DMS153 (cell line): ENCODE data around the gene CDIPT.
"Not testable (repeated sequence)": the region's sequence is repeated elsewhere in the genome, so short reads cannot be mapped to it uniquely, and the experiment has no call there.

Source experiments
- DNase-seq: peaks from one replicate; lab custom pipeline; 2025; lab: John Stamatoyannopoulos, UW

CDIPT gene

DNA sequence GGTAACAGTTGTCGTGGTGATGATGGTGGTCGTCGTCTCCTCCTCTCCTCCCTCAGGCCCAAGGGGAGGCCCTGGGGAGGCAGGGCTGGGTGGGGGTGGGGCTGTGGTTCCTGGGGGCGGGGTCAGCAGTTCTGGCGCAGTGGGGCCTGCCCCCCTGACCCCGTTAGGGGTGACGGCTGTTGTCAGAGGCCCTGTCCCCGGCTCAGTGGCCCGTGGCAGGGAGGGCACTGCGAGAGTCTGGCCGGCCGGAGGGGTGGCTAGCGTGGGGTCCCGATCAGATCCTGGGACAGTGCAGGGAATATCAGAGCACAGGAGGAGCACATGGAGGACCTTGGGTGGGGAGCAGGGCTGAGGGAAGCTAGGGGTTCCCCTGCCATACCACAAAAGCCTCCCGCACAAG lies 33.8 kb upstream of the CDIPT start:
- DNase-seq, result no peak

DNA sequence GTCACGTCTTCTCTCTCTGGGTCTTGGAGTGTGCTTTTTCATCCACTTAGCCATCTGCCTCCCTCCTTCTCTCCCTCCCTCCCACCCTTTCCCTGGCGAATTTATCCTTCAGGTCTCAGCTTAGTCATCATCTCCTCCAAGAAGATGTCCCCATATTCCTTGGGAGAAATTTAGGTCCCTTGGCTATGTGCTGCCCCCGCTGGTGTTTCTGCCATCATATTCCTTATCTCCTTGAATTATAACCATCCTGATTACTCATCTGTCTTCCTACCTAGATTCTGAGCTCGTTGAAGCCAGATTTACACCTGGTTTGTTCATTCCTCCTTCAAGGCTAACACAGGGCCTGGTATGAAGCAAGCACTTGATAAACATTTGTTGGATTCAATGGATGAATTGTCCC lies 31.3 kb upstream of the CDIPT start:
- no peak for DNase-seq

DNA sequence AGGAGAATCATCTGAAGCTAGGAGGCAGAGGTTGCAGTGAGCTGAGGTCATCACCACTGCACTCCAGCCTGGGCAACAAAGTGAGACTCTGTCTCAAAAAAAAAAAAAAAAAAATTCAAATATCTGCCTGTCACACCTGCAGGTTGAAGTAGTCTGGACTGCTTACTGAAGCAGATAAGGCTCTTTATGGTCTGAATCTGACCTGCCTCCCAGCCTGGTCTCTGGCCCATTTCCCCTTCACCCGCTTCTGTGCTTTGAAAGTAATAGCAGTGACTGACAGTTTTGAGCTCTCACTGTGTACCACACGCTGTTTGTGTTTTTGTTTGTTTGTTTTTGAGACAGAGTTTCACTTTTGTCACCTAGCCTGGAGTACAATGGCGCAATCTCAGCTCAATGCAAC lies 30.5 kb upstream of the CDIPT start:
- DNase-seq, result no peak

DNA sequence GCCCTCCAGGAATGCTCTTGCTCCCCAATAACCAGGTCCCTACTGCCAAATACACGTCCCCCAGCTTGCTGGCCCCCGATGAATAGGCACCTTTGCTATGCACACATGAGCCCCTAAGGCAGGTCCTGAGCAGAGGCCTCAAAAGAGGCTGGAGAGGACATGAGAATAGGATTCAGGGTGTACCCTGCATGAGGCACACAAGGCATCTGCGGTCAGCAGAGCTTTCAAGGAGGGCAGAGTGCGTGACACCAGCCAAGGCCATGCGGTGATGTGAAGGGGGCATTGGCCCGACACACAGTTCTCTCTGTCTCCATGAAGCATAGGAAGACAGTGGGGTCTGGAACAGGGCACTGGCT lies 29.4 kb upstream of the CDIPT start:
- no peak for DNase-seq

DNA sequence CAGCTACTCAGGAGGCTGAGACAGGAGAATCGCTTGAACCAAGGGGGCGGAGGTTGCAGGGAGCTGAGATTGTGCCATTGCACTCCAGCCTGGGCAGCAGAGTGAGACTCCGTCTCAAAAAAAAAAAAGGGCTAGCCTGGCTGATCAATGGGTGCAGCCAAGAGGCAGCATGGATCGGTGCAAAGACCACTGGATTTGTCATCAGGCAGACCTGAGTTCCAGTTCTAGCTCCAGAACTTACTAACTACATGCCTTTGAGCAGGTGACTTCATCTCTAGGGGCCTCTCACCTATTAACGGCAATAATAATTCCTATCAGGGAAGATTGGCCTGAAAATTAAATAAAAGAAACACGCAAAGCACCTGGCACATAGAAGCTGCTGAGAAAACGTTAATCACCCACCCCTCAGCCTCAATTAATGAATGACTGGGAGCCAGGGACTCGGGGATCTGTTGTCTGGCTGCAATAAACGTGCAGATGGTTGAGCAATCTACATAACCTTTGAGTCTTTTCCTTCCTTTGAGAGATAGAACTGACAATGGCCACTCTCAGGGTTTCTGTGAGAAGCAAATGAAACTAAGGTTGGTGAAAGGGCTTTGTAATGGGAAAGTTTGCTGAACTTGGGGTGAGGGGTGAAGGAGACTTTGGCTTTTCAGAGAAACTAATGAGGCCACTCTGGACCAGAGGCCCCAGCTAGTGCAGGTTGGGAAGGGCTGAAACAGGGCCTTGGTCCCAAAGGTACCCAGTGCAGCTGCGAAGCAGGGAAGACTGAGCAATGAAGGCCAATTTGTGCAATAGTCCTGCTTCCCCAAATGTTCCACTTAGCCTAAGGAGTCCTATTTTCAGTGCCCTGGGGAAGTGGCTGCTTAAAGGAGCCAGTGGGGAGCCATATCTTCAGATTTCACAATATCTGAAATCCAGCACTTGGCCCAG lies 28.8 kb upstream of the CDIPT start:
- no peak for DNase-seq

DNA sequence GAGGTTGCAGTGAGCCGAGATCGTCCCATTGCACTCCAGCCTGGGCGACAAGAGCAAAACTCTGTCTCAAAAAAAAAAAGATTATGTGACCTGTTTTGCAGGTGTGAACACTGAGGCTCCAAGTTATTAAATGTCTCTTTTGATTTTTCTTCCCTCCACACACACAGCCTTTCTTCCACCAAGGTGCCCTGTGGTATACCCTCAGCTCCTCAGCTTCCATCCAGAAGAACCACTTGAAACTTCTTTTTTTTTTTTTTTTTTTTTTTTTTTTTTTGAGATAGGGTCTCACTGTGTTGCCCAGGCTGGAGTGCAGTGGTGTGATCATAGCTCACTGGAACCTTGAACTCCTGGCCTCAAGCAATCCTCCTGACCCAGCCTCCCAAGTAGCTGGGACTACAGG lies 26.3 kb upstream of the CDIPT start:
- not testable (repeated sequence) for DNase-seq

DNA sequence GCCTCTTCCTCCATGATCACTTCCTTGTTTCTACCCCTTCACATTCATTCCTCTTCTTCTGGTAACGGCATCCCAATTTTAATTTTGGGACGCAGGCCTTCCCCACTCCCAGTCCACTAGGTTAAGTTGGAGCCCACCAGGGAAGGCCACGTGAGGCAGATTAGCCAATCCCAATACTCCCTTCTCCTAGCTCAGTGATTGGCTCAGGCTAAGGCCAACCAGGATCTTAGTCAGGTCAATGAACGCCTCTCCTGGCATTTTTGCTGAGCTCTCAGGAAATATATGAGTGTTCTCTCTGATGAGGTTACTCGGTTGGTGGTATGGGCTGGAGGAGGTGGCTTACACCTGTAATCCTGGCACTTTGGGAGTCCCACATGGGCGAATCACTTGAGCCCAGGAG lies 21.0 kb upstream of the CDIPT start:
- DNase-seq, result no peak

DNA sequence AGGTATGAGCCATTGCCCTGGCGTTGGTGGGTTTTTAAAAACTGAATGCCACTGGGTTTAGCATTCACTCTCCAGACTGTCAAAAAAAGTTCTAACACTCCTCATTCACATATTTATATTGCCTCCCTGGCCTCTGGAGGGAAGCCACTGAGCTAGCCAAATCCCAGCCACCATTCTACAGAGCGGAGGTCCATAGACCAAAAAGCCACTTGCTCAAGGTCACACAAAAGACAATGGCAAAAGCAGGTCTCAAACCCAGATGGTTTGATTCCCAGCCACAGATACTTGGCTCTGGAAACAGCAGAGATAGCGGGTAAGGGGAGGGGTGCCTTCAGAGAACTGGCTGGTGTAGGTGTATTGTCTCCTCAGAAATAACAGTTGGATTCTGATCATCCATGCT lies 18.0 kb upstream of the CDIPT start:
- no peak for DNase-seq

DNA sequence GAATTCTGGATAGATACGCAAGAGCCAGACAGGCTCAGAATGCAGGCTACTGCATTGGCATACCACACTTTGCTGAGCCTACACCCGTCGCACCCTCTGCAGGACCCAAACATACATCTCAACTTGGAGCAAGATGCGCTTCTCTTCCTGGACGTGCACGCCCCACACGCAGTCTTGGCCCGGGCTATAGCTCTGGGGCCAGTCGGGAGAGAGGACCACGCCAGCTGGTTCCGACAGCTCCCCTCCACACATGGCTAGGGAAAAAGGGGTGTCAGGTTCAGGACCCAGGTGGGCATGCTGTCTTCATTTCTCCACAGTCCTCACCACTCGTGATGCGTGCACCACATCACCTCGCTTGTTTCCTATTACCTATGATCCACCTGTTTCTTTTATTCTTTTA lies 15.1 kb upstream of the CDIPT start:
- DNase-seq, result no peak

DNA sequence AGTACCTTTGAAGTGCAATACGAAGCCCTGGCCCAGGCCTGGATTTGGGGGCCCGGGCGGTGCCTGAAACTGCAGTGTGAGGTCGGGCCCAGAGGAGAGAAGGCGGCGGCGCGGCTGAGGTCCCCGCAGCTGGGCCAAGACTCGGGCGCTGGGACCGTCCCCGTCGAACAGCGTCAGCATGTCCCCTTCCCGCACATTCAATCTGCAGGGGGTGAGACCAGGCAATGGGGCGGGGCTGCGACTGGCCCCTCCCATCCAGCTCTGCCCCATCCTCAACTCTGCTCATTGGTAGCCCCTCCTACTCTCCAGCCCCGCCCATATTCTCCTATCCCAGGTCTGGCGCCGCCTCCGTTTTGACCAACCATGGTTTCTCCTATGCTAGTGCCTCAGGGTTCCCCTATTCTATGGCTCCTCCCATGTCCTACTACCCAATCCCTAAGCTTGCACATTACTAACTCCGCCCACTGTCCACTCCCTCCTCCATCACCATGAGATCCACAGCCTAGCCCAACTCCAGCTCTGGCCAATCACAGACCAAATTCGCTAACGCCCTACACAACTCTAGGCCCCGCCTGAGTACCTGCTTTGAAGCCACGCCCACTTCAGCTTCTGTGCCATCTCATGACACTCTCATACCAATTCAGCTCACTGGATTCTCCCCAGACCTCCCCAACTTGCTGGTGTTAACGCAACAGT lies 14.4 kb upstream of the CDIPT start:
- DNase-seq, result no peak

DNA sequence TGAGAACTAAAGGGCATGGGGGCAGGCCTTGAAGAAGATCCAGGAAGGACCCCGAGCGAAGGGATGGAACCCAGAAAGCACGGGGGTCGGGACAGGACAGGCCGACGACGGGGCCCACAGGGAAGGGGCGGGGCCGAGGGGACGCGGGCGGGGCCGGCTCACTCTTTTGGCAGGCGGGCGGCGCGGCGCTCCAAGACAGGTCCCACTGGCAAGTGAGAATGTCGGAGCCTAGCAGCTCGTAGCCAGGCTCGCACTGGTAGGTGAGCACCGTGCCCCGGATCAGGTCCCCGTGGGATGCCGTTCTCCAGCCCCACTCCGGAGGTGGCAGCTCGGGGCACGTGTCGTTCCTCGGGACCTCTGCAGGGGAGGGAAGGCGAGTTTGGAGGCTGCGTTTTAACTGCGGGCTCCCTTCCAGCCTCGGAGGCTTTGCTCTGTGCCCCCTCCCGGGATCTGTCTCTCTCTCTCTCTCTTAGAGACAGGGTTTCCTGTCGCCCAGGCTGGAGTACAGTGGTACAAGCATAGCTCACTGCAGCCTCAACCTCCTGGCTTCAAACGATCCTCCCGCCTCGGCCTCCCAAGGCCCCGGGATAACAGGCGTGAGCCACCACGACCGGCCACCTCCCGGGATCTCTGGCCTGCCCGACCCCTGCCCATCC lies 13.7 kb upstream of the CDIPT start:
- DNase-seq, result no peak

DNA sequence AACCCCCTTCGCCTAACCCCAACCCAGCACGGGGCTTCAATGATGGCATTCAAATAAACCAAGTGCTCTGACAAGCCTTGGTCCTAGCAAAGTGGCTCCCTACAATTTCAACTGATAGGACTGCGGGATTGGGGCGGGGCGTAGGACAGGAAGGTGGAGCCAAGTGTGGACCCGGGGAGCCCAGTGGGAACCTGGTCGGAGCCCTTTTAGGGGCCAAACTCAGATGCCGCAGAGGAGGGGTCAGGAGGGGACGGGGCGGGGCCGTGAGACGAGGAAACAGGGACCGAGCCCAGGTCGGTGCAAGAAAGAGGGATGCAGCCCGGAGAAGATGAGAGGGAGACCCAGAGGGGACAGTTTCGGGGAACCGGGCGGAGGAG lies 13.2 kb upstream of the CDIPT start:
- DNase-seq, result no peak

DNA sequence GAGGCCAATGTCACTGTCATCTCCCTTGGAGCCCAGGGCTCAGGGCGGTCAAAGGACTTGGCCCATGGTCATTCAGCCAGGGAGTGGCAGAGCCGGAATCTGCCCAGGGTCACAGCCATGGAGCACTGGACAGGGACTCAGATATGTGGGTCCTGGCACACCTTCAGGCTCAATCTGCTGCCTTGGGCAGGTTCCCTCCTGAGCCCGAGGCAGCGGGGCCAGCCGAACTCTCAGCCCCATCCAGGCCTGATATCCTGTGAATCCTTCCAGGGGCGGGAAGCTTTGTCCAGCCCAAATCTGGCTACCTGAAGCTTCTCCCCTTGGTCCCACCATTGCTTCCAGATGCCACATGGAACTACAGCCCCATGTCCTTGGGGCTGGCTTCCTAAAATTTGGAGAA lies 12.2 kb upstream of the CDIPT start:
- no peak for DNase-seq

DNA sequence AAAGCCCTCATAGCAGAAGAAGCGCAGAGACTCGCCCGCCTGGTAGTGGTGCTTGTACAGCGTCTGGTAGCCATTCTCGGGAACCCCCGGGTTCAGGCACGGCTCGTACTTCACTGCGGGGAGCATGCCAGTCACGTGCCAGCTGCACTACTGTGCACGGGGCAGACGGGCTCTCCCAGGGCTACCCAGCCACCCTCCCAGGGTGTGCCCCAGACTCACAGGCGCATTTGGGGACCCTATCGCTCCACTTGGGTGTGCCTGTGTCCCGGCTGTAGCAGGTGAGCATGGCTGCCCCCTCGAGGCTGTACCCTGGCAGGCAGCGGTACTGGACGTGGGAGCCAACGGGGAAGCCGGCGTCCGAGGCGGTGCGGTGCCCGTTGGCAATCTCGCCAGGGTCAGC lies 10.3 kb upstream of the CDIPT start:
- DNase-seq, result no peak

DNA sequence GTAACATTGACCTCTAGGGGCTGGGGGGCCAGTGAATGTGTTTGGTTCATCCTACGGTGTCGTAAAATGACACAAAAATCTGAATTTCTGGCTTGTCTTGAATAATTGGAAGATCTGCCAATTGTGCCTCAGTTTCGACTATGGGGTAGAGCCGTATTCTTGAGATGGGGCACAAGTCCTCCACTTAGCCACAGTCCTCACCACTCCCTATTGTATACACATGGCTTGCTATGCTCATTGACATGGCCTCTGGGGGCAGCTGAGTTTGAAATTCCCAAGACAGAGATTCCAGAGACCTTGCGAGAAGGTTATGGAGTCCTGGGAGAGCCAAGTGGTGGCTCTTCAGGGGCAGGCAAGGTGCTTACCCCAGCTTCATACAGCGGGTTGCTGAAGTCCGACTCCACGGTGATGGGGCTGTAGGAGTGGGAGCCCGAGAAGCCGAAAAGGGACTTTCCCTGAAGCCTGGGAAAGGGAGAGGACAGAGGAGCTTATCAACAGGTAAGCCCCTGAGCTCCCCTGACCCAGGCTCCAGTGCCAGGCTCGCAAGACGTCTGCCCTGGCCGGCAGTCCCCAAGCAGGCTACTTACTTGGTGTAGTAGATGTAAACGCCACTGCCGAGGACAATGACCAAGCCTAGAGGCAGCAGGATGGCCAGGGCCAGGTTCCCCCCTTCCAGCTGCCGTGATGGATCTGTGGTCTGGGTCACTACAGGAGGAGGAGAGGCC lies 9.0 kb upstream of the CDIPT start:
- no peak for DNase-seq

DNA sequence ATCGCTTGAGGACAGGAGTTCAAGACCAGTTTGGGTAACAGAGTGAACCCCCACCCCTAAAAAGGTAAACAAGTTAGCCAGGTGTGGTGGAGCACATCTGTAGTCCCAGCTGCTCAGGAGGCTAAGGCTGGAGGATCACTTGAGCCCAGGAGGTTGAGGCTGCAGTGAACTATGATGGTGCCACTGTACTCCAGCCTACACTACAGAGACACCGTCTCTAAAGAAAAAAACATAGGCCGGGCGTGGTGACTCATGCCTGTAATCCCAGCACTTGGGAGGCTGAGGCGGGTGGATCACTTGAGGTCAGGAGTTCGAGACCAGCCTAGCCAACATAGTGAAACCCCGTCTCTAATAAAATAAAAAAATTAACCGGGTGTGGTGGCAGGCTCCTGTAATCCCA lies 6.0 kb upstream of the CDIPT start:
- DNase-seq, result not testable (repeated sequence)

DNA sequence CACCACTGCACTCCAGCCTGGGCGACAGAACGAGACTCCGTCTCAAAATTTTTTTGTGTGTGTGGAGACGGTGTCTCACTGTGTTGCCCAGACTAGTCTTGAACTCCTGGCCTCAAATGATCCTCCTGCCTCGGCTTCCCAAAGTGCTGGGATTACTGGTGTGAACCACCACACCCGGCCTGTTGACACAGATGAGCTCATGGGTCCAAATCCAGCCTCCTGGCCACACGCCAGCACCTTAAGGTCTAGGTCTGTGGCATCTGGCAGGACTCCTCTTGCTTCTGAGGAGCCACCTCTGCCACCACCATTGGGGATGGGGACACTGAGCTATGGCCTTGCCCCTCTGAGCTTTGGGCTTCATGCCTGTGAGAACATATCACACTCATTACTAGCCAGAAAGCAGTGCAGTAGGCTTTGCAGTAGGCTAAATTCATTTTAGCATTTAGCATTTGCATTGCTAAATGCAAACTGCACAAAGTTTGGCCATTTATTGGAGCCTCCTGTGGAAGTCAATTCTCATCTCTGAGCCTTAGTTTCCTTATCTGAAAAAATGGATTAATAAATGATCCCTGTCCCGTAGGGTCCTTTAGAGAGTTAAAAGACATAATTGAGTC lies 5.5 kb upstream of the CDIPT start:
- DNase-seq, result no peak

DNA sequence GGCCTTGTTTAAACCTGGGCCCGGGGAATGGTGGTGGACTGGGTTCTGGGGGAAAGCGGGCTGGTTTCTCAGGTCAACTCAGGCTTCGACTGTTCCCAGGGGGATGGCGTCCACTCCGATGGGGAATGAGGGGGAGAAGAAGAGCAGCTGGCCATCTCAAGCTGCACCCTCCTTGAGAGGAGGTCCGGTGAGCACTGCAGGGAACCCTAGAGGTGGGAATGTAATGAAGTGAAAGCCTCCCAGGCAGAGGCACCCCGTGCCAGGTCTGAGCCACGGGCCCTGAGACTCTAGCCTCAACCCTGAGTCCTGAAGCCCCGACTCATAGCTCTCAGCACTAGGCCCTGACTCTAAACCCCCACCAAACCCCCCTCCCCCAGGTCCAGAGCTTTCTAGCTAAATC lies 1.2 kb upstream of the CDIPT start:
- DNase-seq, result no peak

DNA sequence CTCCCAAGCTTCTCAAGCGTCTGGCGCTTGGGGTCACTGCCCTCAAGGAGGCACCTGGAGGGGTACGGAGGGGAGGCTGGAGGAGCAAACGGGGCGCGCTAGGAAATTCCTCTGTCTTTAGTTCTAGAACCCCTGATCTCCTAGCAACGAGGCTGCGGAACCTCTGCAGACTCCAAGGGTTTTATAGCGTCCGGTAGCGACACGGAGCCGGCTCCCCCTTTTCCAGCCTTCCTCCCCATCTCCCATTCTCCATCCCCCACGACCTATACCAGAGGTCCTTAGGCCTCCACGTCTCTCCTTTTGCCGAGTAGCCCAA lies 601 bp upstream of the CDIPT start:
- DNase-seq, result no peak

DNA sequence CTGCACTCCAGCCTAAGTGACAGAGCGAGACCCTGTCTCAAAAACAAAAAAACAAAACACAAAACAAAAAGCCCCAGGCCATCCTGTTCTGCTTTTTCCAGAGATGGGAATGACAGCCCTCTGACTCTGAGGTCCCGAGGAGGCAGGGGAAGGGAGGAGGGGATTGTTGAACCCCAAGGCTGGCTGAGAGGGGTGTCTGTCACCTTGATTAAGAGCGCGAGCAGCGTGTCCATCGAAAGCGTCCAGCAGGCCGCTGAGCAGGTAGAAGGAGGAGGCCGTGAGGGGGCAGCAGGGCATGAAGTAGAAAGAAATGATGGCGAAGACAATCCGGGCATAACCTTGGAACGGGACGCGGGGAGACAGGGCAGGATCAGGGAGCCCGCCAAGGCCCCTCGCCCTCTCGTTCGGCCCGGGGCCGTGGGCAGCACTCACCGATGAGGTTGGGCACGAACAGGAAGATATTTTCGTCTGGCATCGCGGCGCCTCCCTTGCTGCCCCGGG lies 593 bp downstream of the CDIPT start:
- DNase-seq, result no peak

DNA sequence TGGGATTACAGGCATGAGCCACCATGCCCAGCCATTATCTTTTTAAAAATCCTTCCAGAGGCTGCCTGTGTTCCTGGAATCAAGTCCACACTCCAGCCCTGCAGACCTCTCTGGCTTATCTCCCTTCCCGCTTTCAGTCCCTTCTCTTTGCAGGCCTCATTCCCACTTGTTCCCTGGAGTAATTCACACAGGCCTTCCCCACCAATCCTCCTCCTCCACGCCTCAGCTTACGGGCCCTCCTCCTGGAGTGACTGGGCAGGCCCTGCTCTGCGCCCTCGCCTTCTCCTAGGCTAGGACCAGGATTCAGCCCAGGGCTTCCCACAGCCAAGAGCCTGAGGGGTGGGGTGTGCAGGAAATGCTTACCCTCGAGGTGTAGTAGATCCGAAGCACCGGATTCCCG lies 2.8 kb downstream of the CDIPT start:
- DNase-seq, result no peak

DNA sequence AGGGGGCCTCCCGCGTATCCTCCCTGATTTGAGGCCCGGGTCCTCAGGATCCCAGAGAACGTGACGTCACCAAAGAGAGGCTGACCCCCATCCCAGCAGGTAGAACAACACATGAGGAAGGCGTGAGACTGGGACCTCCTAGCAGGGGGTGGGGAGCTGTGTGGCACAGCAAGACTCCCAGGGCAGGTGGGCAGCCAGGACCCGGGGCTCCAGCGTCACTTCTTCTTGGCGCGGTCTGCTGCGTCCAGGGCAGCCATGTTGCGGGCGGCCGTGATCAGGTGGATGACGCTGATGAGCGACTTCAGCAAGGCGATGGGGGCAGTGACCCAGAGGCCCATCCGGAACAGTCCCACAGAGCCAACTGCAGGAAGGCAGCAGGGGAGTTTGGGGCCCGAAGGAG lies 4.1 kb downstream of the CDIPT start:
- no peak for DNase-seq
